ENCODE results near the gene TP53RK. TPM values are rescaled to one million over a fixed set of nuclear protein-coding genes. Genes with fewer than 3 reads are reported as not detected.
A peak's percentile ranks its signal among the peaks of the same experiment; 100 is the strongest.

The TP53RK gene
- total RNA-seq, 1 donor from 2014 or later, result 15.8 TPM

DNA sequence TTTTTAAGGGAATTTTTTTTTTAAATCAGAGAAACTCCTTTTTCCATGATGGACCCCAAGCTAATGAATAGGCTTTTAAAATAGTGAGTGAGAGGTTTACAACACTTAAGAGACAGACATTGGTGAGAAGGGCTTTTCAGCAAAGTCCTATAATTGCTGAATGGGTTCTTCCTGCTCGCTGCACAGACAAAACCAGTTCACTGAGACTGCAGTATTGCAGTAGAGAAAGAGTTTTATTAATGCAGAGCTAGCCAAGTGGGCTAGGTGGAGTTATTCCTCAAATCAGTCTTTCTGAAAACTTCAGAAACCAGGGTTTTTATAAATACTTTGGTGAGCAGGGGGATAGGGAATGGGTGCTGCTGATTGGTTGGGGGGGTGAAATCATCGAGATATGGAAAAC lies 17.0 kb upstream of the TP53RK start:
- no peak for DNase-seq

DNA sequence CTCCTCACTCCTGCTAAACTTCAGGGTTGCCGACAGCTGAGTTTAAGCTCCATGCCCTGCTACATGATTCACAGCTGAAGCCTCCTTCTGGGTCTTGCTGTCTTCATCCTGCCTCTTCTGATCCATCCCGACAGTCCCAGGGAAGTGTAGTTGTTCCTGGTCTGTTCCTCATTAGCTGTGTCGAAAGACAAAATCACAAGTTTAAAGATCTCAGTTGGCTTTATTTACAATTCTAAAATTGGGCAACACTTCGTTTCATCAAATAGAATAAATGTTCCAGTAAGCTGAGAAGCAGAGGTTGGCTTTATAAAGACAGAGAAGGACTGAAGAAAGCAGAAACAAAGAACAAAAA lies 16.1 kb upstream of the TP53RK start:
- DNase-seq, result no peak

DNA sequence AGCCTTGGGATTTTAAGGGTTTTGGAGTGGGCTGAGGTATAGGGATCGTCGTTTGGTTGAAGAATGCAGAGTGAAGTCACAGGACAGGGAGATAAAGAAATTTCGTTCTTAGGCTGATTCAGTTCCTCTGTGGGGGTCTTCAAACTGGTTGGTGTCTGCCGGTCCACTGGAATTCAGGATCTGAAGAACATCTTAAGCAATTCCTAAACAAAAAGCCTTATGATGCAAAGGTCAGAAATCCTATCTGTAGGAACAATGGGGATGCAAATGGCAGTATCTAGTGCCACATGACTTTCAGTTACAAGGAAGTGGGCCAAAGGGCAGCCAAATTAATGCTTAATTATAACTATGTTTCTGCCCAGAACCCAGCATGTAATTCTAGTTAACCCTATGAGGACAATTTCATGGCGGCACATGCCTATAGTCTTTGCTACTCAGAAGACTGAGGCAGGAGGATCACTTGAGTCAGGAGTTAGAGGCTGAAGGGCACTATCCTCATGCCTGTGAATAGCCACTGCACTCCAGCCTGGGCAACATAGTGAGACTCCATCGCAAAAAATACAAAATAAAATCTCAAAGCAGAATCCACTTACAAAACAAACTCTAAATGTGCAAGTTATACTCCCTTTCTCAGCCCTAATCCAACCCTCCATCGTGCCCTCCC lies 15.6 kb upstream of the TP53RK start:
- DNase-seq, result no peak

DNA sequence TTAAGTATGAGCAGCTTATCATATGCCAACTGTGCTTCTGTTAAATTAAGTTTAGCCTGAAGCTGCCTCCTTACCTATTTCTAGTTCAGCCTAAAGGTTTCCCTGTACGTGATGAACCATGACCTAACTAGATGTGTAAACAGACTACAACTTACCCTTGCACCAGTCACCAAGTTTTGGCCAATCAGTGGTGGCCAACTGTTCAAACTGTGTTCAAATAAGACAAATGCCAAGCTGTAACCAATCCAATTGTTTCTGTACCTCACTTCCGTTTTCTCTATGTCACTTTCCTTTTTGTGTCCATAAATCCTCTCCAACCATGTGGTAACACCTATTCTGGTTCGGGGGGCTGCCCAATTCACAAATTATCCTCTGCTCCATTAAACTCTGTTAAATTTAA lies 14.2 kb upstream of the TP53RK start:
- no peak for DNase-seq

DNA sequence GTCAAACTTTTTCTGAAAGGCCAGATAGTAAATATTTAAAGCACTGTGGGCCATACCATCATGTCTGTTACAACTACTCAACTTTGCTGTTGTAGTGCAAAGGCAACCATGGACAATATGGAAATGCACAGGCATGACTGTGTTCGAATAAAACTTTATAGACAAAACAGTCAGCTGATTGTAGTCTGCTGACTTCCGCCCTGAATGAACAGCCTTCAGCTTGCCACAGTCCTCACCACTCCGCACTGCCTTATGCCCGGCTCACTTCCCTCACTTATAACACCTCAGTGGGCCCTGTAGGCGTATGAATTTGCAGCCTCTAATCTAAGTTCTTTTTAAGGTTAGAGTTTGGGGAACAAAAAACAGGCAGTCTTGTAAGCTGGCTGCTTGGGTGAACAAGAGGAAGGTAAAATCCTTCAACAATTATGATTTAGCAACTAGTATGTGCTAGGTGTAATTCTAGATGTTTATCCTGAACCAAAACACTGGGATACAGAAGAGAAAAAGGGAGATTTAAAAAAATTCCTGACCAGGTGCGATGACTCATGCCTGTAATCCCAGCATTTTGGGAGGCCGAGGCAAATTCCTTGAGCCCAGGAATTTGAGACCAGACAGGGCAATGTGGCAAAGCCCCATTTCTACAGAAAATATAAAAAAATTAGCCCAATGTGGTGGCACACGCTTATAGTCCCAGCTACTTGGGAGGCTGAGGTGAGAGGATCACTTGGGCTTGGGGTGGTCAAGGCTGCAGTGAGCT lies 13.4 kb upstream of the TP53RK start:
- no peak for DNase-seq

DNA sequence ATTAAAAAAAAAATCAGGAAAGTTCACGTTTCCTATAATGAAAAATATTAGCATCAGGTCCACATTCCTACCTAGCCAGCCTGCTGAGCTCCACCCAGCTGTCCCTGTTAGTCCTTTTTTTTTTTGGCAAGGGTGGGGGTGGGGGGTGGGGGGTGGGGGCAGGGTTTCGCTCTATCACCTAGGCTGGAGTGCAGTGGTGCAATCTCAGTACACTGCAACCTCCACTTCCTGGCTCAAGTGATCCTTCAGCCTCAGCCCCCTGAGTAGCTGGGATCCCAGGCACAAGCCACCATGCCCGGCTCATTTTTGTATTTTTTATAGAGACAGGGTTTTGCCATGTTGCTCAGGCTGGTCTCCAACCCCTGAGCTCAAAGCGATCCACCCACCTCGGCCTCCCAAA lies 12.7 kb upstream of the TP53RK start:
- DNase-seq, result no peak

DNA sequence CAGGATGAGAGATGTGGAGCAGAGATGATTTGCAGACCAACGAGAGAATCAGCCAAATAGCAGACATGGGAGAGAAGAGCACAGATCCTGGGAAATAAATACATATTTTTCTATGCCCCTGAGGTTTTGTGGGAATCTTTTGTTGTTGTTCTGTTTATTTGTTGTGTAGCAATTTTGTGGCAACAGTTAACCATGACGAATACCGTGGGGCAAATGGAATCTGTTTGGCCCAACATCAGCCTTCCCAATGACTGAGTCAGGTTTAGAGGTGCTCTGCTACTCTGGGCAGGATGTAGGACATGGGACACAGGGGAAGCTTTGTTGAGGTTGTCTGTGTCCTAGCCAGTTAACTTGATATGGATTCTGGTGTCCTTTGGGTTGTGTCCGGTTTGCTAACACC lies 12.3 kb upstream of the TP53RK start:
- no peak for DNase-seq

DNA sequence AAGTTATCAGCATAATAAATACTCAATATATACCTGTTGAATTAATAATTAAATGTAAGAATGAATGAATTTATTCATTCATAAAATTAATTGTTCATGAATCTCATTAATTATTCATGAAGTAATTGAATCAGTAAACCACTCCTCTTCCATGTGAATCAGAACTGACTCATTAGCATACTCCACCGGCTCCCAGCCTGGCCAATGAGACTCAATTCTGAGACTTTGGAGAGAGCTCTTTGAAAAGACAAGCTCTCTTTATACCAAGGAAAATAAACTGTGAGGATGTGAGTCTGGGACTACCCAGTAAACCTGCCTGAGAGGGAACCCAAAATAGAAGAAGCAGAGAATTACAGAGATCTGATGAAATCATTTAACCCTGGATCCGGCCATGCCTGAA lies 11.8 kb upstream of the TP53RK start:
- no peak for DNase-seq

DNA sequence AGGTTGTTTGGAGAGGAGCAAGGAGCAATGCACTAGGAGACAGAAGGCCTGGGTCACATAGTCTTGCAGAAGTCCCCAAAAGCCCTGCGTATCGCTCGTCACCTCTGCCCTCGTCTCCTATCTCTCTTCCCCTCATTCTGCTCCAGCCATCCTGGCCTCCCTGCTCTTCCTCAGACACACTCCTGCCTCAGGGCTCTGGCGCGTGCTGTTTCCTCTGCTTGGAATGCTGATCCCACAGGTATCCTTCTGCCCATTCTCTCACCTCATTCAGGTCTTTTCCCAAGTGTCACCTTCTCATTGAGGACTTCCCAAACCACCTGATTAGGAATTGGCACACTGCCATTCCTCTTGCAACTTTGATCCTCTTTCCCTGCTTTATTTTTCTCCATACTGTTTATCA lies 11.2 kb upstream of the TP53RK start:
- no peak for DNase-seq

DNA sequence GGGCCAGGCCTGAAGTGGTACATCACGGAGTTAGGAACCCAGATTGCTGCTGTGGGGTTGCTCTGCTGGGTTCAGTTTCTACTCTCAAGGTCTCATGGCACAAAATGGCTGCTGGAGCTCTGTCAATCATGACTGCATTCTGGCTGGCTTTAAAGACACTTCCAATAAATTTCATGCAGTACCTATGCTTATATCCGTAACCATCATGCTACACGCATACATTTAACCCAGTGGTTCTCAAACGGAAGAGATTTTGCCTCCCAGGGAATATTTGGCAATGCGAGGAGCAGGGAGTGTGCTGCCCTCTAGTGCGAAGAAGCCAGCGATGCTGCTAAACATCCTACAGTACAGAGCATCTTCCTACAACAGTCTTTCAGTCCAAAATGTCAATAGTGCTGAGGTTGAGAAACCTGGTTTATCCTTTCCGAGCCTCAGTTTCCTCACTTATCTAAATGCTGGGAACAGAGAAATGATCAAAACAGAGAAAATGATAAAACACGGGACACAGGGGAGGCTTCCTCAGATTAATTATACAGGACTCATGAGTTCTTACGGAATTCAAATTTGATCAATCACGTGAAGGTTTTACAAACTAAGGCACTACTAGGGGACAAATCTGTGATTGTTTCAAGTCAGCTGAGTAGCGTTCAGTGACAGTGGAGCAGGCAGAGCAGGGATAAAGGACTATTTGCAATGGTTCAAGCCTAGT lies 10.6 kb upstream of the TP53RK start:
- peak; percentile 53 for DNase-seq

DNA sequence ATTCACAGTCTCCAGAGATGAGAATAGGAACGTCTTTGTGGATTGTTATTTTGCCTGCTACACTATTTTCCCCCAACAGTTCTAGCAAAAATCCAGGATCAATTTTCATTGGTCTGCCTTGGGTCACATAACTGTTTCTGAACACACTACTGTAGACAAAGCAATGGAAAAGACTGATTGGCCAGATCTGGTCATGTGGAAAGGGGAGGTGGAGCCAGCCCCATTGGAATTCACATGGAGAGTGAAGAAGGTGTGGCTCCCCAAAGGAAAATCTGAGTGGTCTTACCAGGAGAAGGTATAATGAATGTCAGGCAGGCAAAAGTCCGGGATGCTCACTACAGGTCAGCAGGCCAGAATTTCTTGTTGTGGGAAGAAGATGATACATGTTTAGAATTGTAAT lies 9.5 kb upstream of the TP53RK start:
- DNase-seq, result peak; percentile 15

DNA sequence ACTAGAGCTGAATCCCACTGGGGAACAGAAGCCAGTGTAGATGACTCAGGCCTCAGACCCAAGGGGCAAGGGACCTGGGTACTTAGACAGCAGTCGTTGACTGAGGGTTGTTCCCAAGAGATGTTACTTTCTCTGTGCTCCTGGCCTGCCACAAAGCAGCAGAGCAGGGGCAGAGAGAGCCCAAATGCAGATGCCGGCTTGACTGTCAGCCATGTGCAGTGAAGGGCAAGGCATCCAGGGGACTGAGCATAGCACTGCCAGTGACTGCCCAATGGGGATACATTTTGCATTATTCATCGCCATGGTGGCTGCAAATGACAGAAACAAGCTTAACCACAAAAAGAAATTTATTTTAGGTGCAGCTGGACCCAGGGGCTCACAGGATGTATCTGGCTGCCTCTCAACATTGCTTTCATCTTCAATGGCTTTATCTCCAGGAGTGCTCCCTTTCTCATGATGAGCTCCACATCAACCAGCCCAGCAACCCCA lies 7.6 kb upstream of the TP53RK start:
- DNase-seq, result no peak

DNA sequence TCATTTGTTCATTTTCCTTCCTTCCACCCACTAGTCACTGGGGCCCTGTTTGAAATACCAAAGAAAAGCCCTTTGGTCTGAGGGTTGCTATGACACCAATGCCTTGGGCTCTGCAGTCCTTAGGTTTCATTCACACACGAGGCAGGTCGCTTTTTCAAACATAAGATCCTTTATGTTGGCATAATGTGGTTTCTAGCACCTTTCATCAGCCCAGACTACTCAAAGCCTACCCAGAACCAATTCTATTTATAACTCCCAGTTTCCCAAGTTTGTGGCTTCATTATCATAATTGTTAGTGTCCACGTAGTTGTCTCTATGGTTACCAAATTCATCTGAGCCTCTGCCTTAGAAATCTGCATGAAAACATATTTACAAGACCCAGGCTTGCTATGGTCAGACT lies 6.6 kb upstream of the TP53RK start:
- no peak for DNase-seq

DNA sequence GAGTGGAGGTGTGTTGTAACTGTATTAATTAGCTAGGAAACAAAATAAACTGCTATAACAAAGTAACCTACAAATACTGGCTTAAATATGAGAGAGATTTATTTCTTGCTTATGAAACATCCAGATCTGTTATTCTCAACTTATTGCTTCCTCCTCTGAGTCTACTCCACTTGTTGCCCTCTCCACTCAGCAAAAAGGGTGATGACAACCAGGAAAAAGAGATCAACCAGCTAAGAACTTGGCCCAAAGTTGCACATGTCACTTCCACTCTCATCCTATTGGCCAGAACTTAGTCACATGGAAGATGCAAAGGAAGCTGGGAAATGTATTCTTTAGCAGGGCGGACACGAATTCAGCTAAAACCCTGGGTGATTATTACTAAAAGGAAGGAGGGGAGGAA lies 5.2 kb upstream of the TP53RK start:
- peak; percentile 43 for DNase-seq

DNA sequence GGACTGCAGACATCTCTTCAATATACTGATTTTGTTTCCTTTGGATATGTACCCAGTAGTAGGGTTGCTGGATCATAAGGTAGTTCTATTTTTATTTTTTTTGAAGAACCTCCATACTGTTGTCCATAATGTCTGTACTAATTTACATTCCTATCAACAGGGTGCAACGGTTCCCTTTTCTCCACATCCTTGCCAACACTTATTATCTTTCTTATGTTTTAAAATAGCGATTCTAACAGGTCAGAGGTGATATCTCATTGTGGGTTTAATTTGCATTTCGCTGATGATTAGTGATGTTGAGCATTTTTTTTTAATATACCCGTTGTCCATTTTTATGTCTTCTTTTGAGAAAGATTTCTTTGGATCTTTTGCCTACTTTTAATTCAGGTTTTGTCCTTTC lies 2.0 kb upstream of the TP53RK start:
- no peak for DNase-seq

DNA sequence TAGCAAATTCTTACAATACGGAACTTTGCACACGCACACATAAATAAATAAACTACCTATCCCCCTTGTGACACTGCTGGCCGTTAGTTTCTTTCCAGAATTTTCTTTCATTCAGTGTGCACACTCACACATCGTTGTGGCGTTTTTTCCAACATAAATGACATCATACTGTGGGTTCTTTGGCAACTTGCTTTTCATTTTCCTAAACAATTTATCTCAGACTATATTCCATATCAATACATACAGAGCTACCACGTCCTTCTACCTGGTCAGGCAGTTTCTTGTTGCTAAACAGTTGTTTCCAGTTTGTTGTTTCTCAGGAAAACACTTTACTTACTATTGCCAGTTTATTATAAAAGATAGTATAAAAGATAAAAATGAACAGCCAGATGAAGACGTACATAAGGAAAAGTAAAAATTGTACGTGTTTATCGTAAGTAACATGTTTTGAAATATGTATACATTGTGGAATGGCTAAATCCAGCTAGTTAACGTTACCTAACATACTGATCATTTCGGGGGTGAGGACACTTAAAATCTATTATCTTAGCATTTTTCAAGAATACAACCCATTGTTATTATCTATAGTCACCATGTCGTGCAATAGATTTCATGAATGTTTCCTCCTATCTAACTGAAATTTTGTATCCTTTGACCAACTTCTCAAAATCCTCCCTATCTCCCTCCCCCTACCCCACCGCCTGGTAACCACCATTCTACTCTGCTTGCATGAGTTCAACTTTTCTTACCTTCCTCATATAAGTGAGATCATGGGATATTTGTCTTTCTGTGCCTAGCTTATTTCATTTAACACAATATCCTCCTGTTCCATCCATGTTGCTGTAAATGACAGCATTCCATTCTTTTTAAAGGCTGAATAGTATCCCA lies 1.2 kb upstream of the TP53RK start:
- peak; percentile 35 for DNase-seq

DNA sequence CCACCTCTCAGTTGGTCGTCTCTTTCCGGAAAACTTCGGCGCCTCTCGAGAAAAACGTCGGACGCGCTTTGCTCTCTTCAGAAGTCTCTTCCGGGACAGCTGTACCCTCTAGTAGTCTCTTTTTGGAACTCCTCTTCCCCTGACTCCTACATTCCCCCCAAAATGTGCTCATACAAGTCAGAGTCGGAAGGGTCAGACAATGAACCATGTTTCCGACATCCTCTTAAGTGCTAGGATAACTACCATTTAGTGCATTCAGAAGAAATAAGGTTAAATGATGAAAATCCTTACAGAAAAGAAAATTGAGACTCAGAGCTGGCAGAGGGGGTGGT lies 476 bp upstream of the TP53RK start:
- no peak for DNase-seq

DNA sequence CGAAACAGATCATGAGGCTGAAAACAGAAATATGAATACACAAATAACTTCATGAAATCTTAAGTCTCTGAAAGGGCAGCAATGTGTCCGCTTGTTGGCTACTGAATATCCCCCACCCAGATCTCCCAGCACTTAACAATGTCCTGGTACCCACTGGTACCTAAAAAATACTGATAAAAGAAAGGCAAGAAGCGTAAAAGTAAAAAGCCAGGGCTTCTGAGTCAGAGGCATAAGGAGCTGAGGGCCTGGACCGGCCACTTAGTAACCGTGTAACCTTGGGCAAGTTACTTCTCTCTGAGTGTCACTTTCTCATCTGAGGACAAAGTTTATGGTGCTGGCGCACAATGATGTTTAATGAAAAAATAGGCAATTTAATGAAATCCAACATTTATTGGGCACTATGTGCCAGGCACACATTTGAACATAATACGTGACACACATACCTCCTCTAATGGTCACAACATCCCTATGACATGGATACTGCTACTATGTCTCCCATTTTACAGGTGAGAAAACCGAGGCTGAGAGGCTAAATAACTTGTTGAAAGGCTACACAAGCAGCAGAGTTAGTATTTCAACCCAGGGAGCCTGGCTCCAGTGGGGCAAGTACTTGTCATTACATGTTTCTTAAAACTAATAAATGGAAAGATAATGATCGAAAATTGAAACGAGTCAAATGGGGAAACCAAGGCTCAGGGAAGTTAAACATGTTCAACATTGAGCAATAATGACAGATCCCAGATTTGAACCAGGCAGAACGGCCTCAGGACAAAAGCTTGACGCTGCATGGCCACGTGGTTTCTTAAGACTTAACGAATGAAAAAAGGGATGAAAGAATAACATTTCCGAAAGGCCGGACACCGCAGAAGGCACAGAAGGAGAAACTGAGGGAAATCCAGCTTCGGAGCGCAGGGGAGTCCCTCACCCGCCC lies 828 bp downstream of the TP53RK start:
- DNase-seq, result peak; percentile 56

DNA sequence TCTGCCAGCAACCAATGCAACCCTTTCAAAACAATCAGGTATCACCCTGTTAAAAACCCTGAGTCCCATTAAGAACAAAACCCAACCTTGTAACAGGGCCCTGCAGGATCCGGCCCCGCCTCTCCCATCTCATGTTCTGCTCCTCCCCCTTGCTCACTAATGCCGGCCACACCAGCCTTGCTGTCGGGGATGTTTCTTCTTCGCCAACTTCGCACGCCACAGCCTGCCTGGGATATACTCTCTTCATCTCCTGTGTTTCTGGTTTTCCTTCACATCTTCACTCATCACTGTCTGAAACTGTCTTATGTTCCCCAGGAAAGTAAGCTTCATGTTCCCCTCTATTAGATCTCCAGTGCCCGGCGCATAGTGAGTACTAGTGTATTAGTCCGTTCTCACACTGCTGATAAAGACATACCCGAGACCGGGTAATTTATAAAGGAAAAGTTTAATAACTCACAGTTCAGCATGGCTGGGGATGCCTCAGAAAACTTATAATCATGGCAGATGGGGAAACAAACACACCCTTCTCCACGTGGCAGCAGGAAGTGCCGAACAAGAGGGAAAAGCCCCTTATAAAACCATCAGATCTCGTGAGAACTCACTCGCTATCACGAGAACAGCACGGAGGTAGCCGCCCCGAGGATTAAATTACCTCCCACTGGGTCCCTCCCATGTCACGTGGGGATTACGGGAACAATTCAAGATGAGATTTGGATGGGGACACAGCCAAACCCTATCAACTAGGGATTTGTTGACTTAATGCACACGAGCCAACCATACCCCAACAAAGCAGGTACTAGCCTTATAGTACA lies 5.1 kb downstream of the TP53RK start:
- no peak for DNase-seq

DNA sequence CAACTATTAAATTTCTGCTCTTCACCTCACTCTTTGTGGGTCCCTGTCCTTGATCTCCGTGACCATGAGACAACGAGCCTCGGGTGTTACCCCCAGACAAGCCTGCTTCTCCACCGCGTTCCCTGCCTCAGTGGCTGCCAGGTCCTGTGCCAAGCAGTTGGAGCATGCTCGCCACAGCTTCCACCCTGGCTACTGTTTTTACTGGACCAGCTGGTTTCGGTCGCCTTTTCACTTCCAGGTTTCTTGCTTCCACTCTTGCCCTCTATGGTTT lies 5.6 kb downstream of the TP53RK start:
- no peak for DNase-seq

DNA sequence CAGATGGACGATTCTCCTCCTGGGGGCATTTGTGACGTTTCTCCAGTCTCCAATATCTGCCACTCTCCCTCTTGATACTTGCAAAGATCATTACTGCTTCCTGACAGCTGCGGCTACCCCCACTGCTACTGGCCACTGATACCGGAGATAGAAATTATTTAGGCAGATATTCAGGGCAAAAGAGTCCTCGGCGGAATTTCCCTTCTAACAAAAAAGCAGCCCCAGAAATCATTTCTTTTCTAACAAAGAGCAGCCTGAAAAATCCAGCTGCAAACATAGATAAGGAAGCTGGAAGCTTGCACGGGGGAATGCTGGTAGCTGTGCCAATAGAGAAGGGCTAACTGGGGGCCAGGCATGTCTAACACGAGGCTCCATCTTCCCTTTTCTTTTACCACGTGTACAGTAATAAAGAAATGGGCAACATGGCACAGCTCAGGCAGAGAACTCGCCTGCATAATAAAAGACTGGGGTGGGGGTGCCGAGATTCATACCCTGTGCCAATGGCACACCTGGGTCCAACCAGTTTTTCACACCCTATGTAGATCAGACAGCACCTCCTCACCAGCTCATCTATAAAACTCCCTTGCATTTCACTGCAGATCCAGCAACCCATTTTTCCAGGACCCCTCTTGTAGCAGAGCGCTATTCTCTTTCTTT lies 6.1 kb downstream of the TP53RK start:
- peak; percentile 26 for DNase-seq

All from dermis blood vessel endothelial cell (primary cell).